ENCODE measurements around the gene ITPR2.
"Not testable (repeated sequence)": the region's sequence is repeated elsewhere in the genome, so short reads cannot be mapped to it uniquely, and the experiment has no call there.

ITPR2 gene

DNA sequence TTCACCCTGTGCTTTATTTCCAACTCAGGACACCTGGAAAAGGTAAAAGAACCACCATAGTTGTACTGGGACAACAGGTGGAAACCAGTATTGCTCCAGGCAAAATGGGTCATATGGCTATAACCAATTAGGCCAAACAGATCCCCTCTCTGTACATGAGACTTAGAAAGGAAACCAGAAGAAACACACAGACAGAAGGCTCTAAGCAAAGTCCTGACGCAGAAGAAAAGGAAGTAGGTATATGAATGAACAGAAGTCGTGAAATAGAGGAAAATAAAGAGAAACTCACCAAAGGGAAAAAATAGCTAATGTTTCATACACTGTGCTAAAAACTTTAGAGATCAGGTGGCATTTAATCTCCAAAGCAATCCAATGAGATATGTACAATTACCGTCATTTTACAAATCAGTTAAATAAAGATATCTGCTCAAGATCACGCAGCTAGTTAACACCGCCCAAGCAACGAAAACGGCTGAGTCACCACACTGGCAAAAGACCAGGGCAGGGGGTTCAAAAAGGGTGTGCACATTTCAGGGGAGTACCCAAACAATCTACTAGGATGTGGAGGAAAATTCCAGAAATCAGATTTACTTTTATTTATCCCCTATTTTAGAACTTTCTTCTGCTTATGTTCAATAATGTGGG lies 82.3 kb downstream of the ITPR2 start:
- DNase-seq: no peak

DNA sequence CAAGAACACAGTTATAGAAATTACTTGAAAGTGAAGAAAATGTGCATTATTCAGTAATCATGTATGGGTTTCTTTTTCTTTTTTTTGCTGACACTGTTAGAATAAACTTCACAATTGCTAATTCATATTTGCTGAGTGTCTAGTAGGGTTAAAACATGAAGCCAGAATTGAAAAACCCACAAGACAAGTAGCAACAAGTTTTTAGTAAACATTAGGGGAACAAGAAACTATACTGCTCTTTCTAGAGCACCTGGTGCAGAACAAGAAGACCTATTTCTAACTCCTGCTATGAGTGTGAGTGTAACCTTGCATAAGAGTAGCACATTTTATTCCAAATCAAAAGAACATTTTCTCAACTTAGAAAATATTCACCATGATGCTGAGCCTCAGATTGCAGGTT lies 83.2 kb downstream of the ITPR2 start:
- DNase-seq: no peak

DNA sequence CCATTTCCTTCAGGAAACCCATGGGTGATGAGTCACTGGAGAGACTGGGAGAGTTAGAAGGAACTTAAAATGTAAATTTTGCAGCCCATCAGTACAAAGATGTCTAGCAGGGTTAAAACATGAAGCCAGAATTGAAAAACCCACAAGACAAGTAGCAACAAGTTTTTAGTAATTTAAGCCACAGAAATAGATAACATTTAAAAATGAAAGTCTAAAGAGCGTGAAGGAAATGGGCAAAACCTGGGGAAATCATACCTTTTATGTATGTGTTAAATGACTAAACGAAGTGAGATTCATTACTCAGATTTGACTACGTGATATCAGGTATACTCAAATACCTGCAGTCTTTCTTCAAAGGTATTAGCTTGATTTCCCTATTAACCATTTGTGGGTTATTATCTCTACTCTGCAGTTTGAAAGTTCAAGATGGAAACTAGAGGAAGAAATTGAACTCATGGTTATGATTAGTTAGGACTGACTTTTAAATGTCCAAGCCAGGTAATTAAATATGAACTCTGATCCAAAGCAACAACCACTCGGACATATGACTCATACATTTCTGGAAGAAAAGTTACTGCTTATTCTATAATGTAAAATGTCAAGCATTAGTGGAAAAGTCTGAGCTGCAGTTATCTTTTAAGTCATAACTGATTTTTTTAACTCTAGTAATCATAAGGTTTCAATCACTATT lies 84.1 kb downstream of the ITPR2 start:
- DNase-seq: no peak

DNA sequence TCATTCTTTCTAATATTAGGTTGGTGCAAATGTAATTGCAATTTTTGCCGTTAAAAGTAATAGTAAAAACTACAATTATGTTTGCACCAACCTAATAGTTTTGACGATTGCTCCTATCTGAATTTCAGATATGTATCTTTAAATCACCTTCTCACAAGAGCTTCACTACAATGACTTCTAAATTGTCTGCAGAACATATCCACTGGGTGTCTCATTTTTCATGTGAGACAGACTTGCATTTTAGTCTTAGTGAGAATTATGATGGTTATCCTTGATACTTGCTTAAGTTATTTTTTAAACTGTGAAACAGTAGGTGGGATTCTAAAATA lies 84.6 kb downstream of the ITPR2 start:
- no peak for DNase-seq

DNA sequence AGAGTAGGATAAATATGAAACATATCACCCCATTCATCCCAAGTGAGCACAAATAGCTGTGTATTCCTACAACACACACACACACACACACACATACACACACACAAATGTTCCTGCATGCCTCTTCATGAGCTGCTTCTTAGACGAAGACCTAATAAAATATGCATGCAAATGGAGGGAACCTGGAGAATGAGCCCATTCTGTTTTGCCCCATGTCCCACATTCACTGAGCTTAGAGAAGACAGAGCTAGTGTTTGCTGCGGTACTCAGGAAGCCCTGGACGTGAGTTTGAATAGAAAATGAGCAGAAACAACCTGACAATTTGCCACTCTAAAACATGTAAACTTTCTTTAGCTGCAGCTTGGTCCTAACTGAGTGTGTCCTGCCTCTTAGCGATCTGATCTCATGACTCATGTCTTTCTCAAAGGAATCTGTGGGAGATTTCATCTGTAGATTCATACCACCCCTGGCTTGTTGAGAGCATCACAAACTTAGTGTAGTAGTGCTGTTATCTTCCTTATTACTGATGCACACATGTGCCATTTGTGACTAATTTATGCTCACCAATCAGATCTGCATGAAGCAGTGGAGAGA lies 86.8 kb downstream of the ITPR2 start:
- no peak for DNase-seq

DNA sequence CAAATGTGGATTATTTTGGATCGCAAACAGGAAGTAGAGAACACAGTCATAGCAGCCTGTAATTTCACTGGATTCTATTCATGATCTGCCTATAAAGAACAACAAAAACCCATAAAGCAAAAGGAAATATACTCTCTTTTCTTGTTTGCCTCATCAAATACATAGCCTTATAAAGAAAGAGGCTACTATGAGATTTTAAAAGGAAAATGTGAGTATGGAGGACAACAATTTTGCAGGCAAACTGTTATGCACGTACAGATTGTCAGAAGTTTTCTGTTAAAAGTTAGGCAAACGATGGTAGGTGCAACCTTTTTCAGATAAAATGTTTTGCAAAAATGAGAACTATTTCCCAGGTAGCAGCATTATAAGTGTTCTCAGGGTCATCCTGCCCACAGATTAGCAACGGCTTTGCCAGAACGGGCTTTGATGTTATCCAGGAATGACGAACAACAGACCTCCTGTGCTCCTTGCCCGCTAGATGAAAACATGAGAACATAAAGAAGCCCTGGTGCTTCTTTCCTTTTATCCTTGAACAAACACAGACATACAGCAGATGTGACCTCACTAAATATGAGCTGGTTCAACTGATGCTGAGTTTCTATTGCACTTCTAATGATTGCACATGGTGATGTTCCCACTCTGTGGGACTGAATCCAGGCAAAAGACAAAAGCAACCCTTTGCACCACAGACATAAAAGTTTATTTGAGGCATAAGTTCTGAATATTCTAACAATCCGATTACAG lies 88.1 kb downstream of the ITPR2 start:
- no peak for DNase-seq

DNA sequence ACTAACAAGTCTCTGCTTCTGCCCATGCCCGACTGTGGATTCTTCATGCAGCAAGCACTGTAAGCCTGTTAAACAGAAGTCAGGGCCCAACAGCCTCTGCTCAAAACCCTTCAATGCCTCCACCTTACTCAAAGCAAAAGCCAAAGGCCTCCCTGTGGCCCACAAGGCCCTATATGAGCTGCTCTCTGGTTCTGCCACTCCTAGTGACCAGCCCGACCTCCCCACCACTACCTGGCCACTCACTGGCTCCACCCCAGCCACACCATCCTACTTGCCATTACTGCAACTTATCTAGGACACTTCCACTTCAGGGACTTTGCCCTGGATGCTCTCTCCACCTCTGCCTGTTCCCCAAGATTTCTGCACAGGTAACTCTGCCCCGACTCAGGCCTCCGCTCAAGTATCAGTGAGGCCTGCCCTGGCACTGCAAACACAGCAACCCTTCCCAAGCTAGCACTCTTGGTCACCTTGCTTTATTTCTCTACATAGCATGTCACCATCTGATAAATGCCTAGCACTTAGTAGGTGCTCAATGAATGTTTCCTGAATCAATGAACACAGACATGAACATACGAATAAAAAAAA lies 88.9 kb downstream of the ITPR2 start:
- DNase-seq: no peak

DNA sequence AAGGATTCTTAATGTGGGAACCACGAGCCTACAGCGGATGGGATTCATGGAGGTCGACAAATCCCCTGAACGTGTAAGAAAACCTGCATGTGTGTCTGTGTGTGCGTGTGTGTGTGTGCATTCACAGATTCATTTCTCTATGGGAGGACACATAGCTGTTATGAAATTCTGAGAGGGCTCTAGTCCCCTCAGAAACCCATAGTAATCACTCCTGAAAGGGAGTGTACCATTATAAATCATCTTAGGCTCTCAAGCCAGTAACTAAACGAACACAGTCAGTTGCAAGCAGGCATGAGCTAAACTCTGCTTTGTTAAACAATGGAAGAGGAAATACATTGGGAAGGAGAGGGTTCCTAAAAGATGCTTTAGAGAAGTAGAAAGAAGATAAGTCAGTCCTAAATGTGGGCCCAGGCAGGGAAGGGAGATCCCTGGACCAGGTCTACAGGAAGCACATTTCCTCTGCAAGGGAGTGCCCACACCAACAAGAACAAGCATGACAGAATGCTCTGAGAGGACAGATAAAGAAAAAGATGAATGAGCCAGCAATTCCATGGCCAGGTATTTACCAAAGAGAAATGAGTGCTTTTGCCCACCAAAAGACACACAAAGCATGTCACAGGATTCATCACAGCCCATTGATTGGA lies 91.3 kb downstream of the ITPR2 start:
- no peak for DNase-seq

DNA sequence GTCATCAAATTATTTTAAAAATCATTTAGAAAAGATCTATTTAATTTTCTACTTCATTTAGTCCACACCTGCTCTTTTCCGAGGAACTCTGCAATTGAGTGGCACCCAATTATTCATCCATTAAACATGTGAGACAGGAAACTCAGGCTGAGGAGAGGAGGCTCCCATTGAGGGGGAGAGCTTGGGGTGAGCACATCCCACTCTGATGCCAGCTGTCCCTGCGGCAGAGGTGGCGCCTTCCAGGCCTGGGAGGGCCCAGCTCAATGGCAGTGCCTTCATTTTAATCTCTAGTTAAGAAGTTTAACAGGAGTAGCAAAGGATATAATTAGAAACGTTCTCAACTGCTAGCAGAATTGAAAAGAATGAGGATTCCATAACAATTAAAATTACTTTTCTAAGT lies 92.0 kb downstream of the ITPR2 start:
- DNase-seq: no peak

DNA sequence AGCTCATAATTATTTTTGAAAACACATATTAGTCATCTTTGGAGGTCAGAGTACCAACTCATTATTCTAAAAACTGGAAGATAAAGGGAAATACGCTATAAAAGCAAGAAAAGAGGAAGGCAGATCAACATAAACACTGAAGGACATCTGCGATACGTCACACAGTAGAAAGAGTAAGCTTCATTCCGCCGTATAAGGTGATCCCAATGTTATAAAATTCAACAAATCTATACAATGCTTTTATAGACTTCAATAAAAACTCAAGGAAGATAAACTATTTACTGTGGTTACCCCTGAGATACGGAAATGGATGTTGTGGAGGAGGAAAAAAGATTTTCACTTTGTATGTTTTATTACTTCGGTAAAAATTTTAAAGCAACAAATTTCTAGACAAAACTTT lies 92.6 kb downstream of the ITPR2 start:
- DNase-seq: no peak

DNA sequence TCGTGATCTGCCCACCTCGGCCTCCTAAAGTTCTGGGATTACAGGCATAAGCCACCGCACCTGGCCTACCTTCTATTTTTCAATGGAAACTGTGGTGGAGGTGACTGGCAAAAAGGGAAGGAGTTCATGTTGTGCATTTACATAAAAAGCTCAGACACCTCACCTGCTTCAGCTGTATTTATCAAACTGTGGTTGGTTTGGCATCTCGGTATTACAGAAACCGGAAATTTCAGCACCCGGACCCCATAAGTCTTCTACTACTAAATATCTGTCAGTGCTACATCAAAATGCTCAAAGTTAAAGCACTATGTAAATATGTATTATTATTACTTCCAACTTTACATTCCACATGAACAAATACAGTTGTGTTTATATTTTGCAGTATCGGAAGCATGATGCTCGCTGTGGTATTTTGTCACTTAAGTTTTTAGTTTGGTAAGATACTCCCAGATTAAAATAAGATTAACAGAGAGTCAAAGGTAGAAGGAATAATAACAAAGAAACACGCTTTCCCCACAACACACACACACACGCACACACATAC lies 95.4 kb downstream of the ITPR2 start:
- DNase-seq: no peak

DNA sequence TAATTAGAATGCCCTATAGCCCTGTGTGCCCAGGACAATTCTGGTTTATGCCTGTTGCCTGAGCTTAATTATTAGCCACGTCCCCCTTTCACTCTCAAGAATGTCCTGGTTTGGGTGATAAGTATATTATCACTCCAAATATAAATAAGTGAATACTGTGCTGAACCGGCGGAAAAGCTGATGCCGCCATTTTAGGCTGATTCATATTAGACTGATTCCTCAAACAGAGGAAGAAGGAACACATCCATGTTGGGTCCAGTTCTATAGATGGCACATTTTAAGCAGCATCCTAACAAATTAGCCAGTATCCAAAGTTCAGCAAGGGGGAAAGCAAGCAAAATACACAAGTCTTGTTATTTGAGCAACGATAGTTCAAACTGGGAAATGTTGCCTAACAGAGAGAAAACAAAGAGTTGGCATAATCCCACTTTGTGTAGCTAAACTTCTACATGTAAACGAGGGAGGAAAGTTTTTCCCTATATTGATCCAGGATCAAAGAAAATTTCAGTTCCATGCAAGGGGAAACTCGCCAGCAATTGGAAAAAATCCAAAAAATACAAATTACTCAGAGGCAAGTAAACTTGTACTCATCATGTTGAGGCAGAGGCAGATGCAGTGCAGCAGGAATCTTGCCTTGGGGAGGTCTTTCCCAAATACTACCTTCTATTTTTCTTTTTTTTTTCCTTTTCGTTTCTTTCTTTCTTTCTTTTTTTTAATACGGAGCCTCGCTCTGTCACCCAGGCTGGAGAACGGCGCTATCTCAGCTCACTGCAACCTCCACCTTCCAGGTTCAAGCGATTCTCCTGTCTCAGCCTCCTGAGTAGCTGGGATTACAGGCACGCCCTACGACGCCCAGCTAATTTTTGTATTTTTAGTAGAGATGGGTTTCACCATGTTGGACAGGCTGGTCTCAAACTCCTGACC lies 96.2 kb downstream of the ITPR2 start:
- no peak for DNase-seq

DNA sequence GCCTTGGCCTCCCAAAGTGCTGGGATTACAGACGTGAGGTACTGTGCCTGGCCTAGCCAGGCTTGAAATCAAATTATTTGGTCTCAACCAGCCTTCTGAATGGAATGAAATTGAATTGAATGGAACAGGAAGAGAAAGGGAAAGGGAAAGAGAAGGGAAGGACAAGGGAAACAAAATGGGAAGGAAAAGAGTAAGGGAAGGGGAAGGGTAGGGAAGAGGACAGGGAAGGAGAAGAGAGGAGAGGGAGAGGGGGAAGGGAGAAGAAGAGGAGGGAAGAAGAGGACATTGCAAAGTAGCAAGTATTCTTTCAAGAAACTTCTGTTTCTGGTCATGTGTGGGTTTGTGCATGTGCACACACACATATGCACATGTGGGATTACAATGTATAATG lies 97.8 kb downstream of the ITPR2 start:
- DNase-seq: no peak

DNA sequence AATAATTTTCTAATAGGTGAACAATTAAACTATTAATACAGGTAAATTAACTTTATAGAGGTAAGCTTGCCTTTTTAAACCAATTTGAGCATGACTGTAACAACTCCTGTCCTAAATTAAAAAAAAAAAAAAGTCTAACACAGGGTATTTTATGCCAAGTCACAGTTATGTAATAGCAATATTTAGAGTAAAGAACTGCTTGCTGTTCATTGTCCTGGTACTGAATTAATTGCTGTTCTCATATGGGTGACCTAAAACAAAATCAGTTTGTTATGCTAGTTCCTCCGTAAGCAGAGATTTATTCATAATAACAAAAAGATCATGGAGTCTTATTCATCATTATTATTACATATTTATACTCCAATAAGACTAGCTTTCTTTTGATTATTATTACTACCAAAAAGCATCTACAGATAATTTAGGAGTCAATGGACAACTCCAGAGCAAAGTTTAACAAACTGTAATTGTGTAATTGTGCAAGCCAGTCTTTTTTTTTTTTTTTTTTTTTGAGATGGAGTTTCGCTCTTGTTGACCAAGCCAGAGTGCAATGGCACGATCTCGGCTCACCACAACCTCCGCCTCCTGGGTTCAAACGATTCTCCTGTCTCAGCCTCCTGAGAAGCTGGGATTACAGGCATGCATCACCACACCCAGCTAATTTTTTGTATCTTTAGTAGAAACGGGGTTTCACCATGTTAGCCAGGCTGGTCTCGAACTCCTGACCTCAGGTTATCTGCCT lies 98.3 kb downstream of the ITPR2 start:
- no peak for DNase-seq

DNA sequence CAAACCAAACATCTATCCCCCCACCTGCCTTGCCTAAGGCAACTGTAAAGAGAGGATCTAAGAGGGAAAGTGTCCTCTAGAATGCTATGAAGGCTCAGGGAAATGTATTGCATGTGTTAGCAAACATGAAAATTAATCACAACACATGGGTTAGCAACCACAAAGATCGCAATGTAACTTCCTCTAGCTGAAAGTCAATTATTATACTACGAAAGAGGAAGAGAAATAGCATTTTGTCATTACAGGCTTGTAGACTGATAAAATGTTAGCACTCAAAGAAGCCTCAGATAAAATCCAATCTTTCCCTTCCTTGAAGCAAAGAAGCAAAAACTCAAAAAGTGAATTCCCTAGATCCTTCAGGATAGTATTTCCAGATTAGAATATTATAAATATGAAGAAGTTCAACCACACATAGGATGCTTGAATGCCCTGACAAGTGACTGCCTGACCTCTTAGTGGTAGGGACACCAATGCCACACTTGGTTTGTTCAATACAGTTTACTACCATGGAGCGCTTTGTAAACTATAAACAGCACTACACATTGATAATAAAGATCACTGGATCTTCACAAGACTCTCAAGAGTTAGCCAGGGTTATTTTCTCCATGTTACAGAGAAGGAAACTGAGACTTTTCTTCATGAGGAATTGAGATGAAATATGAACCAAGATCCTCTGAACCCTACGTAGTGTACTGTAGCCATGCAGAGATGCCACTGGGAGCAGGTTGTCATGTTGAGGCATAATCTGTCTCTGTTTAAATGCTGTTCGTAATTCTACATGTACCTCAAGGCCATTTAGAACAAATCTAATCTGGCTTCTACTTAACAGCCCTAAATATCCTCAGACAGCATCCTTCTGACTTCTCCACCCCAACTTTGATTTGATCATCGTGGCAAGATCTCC lies 100.7 kb downstream of the ITPR2 start:
- no peak for DNase-seq

DNA sequence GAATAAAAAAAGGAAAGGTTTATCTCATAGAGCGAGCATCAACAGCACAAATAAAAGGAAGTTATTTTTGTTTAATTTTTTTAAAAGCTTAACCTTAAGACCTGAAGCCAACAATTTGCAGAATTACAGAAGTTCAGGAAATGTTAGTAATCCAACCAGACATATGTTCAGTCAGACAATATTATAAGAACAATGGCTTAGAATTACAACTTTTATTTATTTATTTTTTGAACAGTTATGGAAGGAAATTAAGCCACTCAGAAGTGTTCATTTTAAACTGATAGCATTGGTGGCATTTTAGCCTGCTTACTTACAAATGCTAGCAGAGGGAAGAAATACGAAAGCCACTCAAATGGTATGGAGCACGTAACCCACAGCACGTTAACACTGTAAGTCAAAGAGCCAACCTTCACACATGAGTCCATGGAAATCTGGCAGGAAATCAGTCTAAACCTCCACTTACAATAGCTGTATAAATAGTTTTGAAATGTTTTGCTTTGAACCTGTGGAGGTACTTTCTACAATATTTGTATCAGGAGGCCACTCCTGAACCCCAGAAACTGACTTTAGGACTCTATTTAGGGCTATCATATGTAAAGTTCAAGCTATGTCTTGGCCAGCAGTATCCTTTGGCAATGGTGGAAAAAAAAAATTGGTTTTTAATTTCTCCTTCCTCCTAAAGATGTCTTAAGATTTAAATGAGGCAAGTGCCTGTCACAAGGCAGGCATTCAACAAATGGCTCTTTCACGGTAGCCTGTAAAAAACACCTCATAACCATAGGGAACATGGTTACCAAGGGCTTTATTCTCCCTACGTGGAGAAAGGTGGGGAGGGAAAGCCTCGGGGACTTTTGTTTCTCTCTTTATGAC lies 102.3 kb downstream of the ITPR2 start:
- DNase-seq: no peak

DNA sequence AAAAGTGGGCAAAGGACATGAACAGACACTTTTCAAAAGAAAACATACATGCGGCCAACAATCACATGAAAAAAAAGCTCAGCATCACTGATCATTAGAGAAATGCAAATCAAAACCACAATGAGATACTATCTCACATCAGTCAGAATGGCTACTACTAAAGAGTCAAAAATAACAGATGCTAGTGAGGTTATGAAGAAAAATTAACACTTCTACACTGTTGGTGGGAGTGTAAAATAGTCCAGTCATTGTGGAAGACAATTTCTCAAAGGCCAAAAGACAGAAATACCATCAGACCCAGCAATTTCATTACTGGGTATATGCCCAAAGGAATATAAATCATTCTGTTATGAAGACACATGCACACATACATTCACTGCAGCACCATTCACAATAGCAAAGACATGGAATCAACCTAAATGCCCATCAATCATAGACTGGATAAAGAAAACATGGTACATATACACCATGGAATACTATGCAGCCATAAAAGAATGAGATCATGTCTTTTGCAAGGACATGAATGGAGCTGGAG lies 103.8 kb downstream of the ITPR2 start:
- DNase-seq: not testable (repeated sequence)
